ENCODE measurements around the gene B4GALNT4. TPM values are rescaled to one million over a fixed set of nuclear protein-coding genes. Genes with fewer than 3 reads are reported as not detected.

B4GALNT4 gene
- total RNA-seq, 2 donors from 2014 or later: 0.39 TPM; not detected in 1

- H3K27ac ChIP-seq: no peak overlapping the region
- H3K4me1 ChIP-seq: peaks cover 0 to 31% of the 10 kb centered on the region in 2 donors
- TF ChIP-seq, protein P1, sequence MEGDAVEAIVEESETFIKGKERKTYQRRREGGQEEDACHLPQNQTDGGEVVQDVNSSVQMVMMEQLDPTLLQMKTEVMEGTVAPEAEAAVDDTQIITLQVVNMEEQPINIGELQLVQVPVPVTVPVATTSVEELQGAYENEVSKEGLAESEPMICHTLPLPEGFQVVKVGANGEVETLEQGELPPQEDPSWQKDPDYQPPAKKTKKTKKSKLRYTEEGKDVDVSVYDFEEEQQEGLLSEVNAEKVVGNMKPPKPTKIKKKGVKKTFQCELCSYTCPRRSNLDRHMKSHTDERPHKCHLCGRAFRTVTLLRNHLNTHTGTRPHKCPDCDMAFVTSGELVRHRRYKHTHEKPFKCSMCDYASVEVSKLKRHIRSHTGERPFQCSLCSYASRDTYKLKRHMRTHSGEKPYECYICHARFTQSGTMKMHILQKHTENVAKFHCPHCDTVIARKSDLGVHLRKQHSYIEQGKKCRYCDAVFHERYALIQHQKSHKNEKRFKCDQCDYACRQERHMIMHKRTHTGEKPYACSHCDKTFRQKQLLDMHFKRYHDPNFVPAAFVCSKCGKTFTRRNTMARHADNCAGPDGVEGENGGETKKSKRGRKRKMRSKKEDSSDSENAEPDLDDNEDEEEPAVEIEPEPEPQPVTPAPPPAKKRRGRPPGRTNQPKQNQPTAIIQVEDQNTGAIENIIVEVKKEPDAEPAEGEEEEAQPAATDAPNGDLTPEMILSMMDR (IDR thresholded peaks at IDR 0.05): no peak
These were observed 17.9 kb upstream of the B4GALNT4 start for GRCh38 chr11:351411-351810.

GRCh38 chr11:352456-353031 is 16.8 kb upstream of the B4GALNT4 start:
- H3K4me1 ChIP-seq: peaks cover 0 to 31% of the 10 kb centered on the region in 2 donors
- DNase-seq (ENCODE audit: low spot score): no peak
- no peaks in the 10 kb centered on the region for H3K36me3 ChIP-seq
- no peak overlapping the region for H3K4me3 ChIP-seq
- H3K27ac ChIP-seq: peak overlapping the region; percentile 95 to 100
- H3K27me3 ChIP-seq: no peaks in the 10 kb centered on the region
- H3K9me3 ChIP-seq: no peaks in the 10 kb centered on the region
- TF ChIP-seq, protein P1 (IDR thresholded peaks at IDR 0.05): no peak

More at GRCh38 chr11:351411-351810, 17.9 kb upstream of the B4GALNT4 start:
- Histone ChIP-seq H3K4me3 (no peak overlapping the region), H3K9me3 (no peaks in the 10 kb centered on the region), H3K36me3 (no peaks in the 10 kb centered on the region), H3K27me3 (no peaks in the 10 kb centered on the region)
- DNase-seq (ENCODE audit: low spot score): no peak

- TF ChIP-seq, protein P1 (IDR thresholded peaks at IDR 0.05): no peak
- H3K4me3 ChIP-seq: no peak overlapping the region
- peaks cover 0 to 31% of the 10 kb centered on the region in 2 donors for H3K4me1 ChIP-seq
- H3K9me3 ChIP-seq: no peaks in the 10 kb centered on the region
- no peaks in the 10 kb centered on the region for H3K27me3 ChIP-seq
- peak; percentile 93 for DNase-seq (ENCODE audit: low spot score)
- no peaks in the 10 kb centered on the region for H3K36me3 ChIP-seq
- peak overlapping the region; percentile 95 to 100 for H3K27ac ChIP-seq
These were observed 16.0 kb upstream of the B4GALNT4 start for GRCh38 chr11:353179-353873.

DNA sequence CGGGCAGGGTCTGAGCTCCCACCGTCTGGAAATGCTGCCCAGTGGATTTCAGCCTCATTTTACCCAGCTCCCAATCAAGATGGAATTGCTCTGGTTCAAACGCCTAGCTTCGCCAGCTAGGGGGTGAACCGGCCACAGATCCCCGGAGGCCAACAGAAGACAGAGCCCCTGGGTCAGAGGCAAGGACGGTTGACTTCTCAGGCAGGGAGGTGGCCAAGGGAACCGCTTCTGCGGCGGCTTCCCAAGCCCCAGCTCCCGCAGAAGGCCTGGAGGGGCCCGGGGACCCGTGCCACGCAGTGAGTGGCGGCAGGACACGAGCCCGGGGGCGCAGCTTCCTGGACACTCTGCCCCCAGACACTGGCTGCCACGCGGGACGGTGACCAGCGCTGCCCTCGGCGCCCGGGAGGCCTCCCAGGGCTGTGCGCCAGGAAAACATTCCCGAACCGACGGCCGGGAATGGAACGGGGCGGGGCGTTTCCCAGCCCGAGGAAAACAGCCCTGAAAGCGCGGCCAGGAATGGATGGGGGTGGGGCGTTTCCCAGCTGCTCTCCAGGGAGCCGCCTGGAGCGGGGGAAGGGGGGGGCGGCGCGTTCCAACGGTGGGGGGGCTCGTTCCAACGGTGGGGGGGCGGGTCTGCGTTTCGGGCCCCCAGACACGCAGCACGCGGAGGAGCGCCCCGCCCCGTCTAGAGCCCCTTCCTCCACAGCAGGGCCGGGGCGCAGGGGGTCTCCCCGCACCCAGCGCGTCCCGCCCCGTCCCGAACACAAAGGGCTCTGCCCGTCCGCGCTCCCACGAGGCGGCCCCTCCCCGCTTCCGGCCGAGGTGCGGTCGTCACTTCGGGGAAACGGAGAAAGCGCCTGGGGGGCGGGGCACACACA is 13.5 kb upstream of the B4GALNT4 start:
- peaks cover 0 to 31% of the 10 kb centered on the region in 2 donors for H3K4me1 ChIP-seq
- no peaks in the 10 kb centered on the region for H3K27me3 ChIP-seq
- H3K36me3 ChIP-seq: no peaks in the 10 kb centered on the region
- H3K4me3 ChIP-seq: peak overlapping the region; percentile 41 to 54
- TF ChIP-seq, protein P1 (IDR thresholded peaks at IDR 0.05): no peak
- H3K27ac ChIP-seq: peak overlapping the region; percentile 95 to 100
- no peaks in the 10 kb centered on the region for H3K9me3 ChIP-seq
- DNase-seq (ENCODE audit: low spot score): peak; percentile 95

GRCh38 chr11:356610-357009 is 12.7 kb upstream of the B4GALNT4 start:
- H3K27ac ChIP-seq: no peak overlapping the region
- DNase-seq (ENCODE audit: low spot score): no peak
- no peaks in the 10 kb centered on the region for H3K27me3 ChIP-seq
- no peaks in the 10 kb centered on the region for H3K9me3 ChIP-seq
- TF ChIP-seq, protein P1 (IDR thresholded peaks at IDR 0.05): no peak
- no peaks in the 10 kb centered on the region for H3K36me3 ChIP-seq
- H3K4me3 ChIP-seq: no peak overlapping the region
- peaks cover 0 to 31% of the 10 kb centered on the region in 2 donors for H3K4me1 ChIP-seq
